ENCODE data around the gene NUP210. TPM values are rescaled to one million over a fixed set of nuclear protein-coding genes. Genes with fewer than 3 reads are reported as not detected.

The NUP210 gene
- total RNA-seq, 1 experiment from 2014 or later = 8.4 TPM

GRCh38 chr3:13269711-13270378 is 150.3 kb downstream of the NUP210 start:
- no peaks in the 10 kb centered on the region for H3K9me3 Mint-ChIP-seq (ENCODE audit: unreplicated experiment)
- H3K27ac Mint-ChIP-seq (ENCODE audit: low read depth, unreplicated experiment) = no peak overlapping the region
- H3K27me3 Mint-ChIP-seq (ENCODE audit: insufficient read depth, unreplicated experiment) = peaks cover 6% of the 10 kb centered on the region
- ChIA-PET CTCF (interaction anchor here (0.6 kb wide), 1 partner anchor 177 kb away, joined by 5 read pairs; no protein-coding TSS in a partner anchor), POLR2A (no interaction called here)
- H3K4me3 Mint-ChIP-seq (ENCODE audit: unreplicated experiment) = no peak overlapping the region
- H3K36me3 Mint-ChIP-seq (ENCODE audit: insufficient read depth, unreplicated experiment) = no peaks in the 10 kb centered on the region
- no peaks in the 10 kb centered on the region for H3K4me1 Mint-ChIP-seq (ENCODE audit: insufficient read depth, unreplicated experiment)
- no peak for DNase-seq (ENCODE audit: unreplicated experiment)
- BruUV-seq (replicated peaks) = no TSS peak
- no peak for TF ChIP-seq CTCF (IDR thresholded peaks at IDR 0.05; ENCODE audit: unreplicated experiment)
- intact Hi-C loops (cut with micrococcal nuclease) = no loop called here

- POLR2A ChIA-PET = no interaction called here
- no peak for TF ChIP-seq CTCF (IDR thresholded peaks at IDR 0.05; ENCODE audit: unreplicated experiment)
- H3K27ac Mint-ChIP-seq (ENCODE audit: low read depth, unreplicated experiment) = no peak overlapping the region
- H3K27me3 Mint-ChIP-seq (ENCODE audit: insufficient read depth, unreplicated experiment) = peaks cover 13% of the 10 kb centered on the region
- no TSS peak for BruUV-seq (replicated peaks)
- CTCF ChIA-PET = no interaction called here
- H3K9me3 Mint-ChIP-seq (ENCODE audit: unreplicated experiment) = no peaks in the 10 kb centered on the region
- DNase-seq (ENCODE audit: unreplicated experiment) = no peak
- H3K36me3 Mint-ChIP-seq (ENCODE audit: insufficient read depth, unreplicated experiment) = no peaks in the 10 kb centered on the region
- no peak overlapping the region for H3K4me3 Mint-ChIP-seq (ENCODE audit: unreplicated experiment)
- H3K4me1 Mint-ChIP-seq (ENCODE audit: insufficient read depth, unreplicated experiment) = no peaks in the 10 kb centered on the region
- intact Hi-C loops (cut with micrococcal nuclease) = no loop called here
Observed at GRCh38 chr3:13268961-13269441, 151.1 kb downstream of the NUP210 start.

GRCh38 chr3:13268120-13268519 is 152.0 kb downstream of the NUP210 start:
- Mint-ChIP-seq H3K27me3 (ENCODE audit: insufficient read depth, unreplicated experiment) (peaks cover 13% of the 10 kb centered on the region), H3K27ac (ENCODE audit: low read depth, unreplicated experiment) (no peak overlapping the region), H3K9me3 (ENCODE audit: unreplicated experiment) (no peaks in the 10 kb centered on the region), H3K4me1 (ENCODE audit: insufficient read depth, unreplicated experiment) (no peaks in the 10 kb centered on the region), H3K4me3 (ENCODE audit: unreplicated experiment) (no peak overlapping the region), H3K36me3 (ENCODE audit: insufficient read depth, unreplicated experiment) (no peaks in the 10 kb centered on the region)
- CTCF ChIA-PET = interaction anchor here (0.6 kb wide), 1 partner anchor 1322 kb away, joined by 4 read pairs; no protein-coding TSS in a partner anchor
- POLR2A ChIA-PET = no interaction called here
- TF ChIP-seq CTCF (IDR thresholded peaks at IDR 0.05; ENCODE audit: unreplicated experiment) = no peak
- no TSS peak for BruUV-seq (replicated peaks)
- no peak for DNase-seq (ENCODE audit: unreplicated experiment)
- intact Hi-C loops (cut with micrococcal nuclease) = no loop called here

GRCh38 chr3:13266651-13267362 is 153.3 kb downstream of the NUP210 start:
- no peaks in the 10 kb centered on the region for H3K36me3 Mint-ChIP-seq (ENCODE audit: insufficient read depth, unreplicated experiment)
- intact Hi-C loops (cut with micrococcal nuclease) = no loop called here
- H3K27me3 Mint-ChIP-seq (ENCODE audit: insufficient read depth, unreplicated experiment) = peaks cover 13% of the 10 kb centered on the region

More at GRCh38 chr3:13266651-13267362, 153.3 kb downstream of the NUP210 start:
- ChIA-PET POLR2A (interaction anchor here (0.6 kb wide), 2 partner anchors 78 to 161 kb away, joined by 3 to 5 read pairs; no protein-coding TSS in a partner anchor), CTCF (no interaction called here)
- no peak overlapping the region for H3K4me3 Mint-ChIP-seq (ENCODE audit: unreplicated experiment)
- no peak for DNase-seq (ENCODE audit: unreplicated experiment)
- BruUV-seq (replicated peaks) = no TSS peak
- TF ChIP-seq CTCF (IDR thresholded peaks at IDR 0.05; ENCODE audit: unreplicated experiment) = no peak
- no peaks in the 10 kb centered on the region for H3K4me1 Mint-ChIP-seq (ENCODE audit: insufficient read depth, unreplicated experiment)
- H3K27ac Mint-ChIP-seq (ENCODE audit: low read depth, unreplicated experiment) = no peak overlapping the region
- H3K9me3 Mint-ChIP-seq (ENCODE audit: unreplicated experiment) = no peaks in the 10 kb centered on the region

All from MCF 10A (cell line).